GM21515 (cell line): ENCODE data around the gene HSD17B13.
"Not testable (repeated sequence)": the region's sequence is repeated elsewhere in the genome, so short reads cannot be mapped to it uniquely, and the experiment has no call there.

ENCODE experiments used
- ATAC-seq: cut with Tn5 transposase; IDR thresholded peaks from one replicate; pipeline ENCODE4 v1.9.1; 2021; ENCODE audit not compliant: unreplicated experiment

HSD17B13 gene

GRCh38 chr4:87322754-87323153, at the start of gene HSD17B13:
Gene HSD17B13, minus strand, starts transcription at chr4:87322882. Its CDS starts 41 bp downstream, at chr4:87322841.
- no peak for ATAC-seq

GRCh38 chr4:87370068-87370467, 47.4 kb upstream of the HSD17B13 start:
- ATAC-seq = no peak

- no peak for ATAC-seq
Measured at GRCh38 chr4:87366521-87367162, 44.0 kb upstream of the HSD17B13 start.

GRCh38 chr4:87365348-87365747, 42.7 kb upstream of the HSD17B13 start:
- no peak for ATAC-seq

GRCh38 chr4:87363552-87363951, 40.9 kb upstream of the HSD17B13 start:
- ATAC-seq = no peak

- no peak for ATAC-seq
Measured at GRCh38 chr4:87360338-87360935, 37.8 kb upstream of the HSD17B13 start.

GRCh38 chr4:87359258-87359657, 36.6 kb upstream of the HSD17B13 start:
- ATAC-seq = no peak

- ATAC-seq = no peak
Measured at GRCh38 chr4:87356832-87357526, 34.3 kb upstream of the HSD17B13 start.

GRCh38 chr4:87354168-87355102, 31.8 kb upstream of the HSD17B13 start:
- ATAC-seq = no peak

GRCh38 chr4:87353592-87353991, 30.9 kb upstream of the HSD17B13 start:
- peak; percentile 95 for ATAC-seq

GRCh38 chr4:87345139-87345538, 22.5 kb upstream of the HSD17B13 start:
- ATAC-seq = no peak

- ATAC-seq = no peak
Measured at GRCh38 chr4:87342872-87343271, 20.2 kb upstream of the HSD17B13 start.

GRCh38 chr4:87341954-87342635, 19.4 kb upstream of the HSD17B13 start:
- ATAC-seq = not testable (repeated sequence)

- ATAC-seq = no peak
Measured at GRCh38 chr4:87339440-87339839, 16.8 kb upstream of the HSD17B13 start.

- no peak for ATAC-seq
Measured at GRCh38 chr4:87337361-87337760, 14.7 kb upstream of the HSD17B13 start.

- no peak for ATAC-seq
Measured at GRCh38 chr4:87333267-87333666, 10.6 kb upstream of the HSD17B13 start.

GRCh38 chr4:87330761-87331160, 8.1 kb upstream of the HSD17B13 start:
- ATAC-seq = no peak

- ATAC-seq = no peak
Measured at GRCh38 chr4:87327136-87327535, 4.5 kb upstream of the HSD17B13 start.

GRCh38 chr4:87326460-87326859, 3.8 kb upstream of the HSD17B13 start:
- no peak for ATAC-seq

GRCh38 chr4:87321888-87322287, 794 bp downstream of the HSD17B13 start:
- ATAC-seq = no peak

GRCh38 chr4:87317527-87317926, 5.2 kb downstream of the HSD17B13 start:
- no peak for ATAC-seq
